ENCODE results near the gene NPW. TPM values are rescaled to one million over a fixed set of nuclear protein-coding genes. Genes with fewer than 3 reads are reported as not detected.
"Not testable (repeated sequence)": the region's sequence is repeated elsewhere in the genome, so short reads cannot be mapped to it uniquely, and the experiment has no call there.

Gene NPW
- total and polyA plus RNA-seq, 8 donors = 0.94 to 5.4 (median 2.7) TPM

- peak; percentile 1 for ATAC-seq
- Histone ChIP-seq H3K4me1 (peaks cover 35 to 58% of the 10 kb centered on the region in 2 donors), H3K27ac (peak overlapping the region; percentile 57 to 93), H3K36me3 (no peaks in the 10 kb centered on the region), H3K27me3 (no peaks in the 10 kb centered on the region), H3K4me3 (peak overlapping the region; percentile 68 to 98), H3K9me3 (no peaks in the 10 kb centered on the region)
- intact Hi-C loops (cut with DNase I) = no loop called here
- DNase-seq = peak in 1 of 4 donors; percentile 88
- no peak for TF ChIP-seq CTCF (IDR thresholded peaks at IDR 0.05)
Measured at GRCh38 chr16:2009164-2009711, 10.3 kb upstream of the NPW start.

- peak; percentile 97 for ATAC-seq
Measured at GRCh38 chr16:2009791-2010510, 9.6 kb upstream of the NPW start, which contains the start of gene ZNF598. Gene ZNF598, minus strand, starts transcription at chr16:2009821.

GRCh38 chr16:2011726-2012125 lies 7.9 kb upstream of the NPW start:
- H3K4me1 ChIP-seq = peaks cover 26 to 34% of the 10 kb centered on the region in 2 donors
- ATAC-seq; H3K36me3 ChIP-seq; DNase-seq; intact Hi-C loops (cut with DNase I); H3K9me3 ChIP-seq; H3K27ac ChIP-seq; H3K4me3 ChIP-seq; H3K27me3 ChIP-seq: not testable (repeated sequence)

More at GRCh38 chr16:2009791-2010510, 9.6 kb upstream of the NPW start, which contains the start of gene ZNF598:
- H3K9me3 ChIP-seq = no peaks in the 10 kb centered on the region
- peak; percentile 84 to 95 (median 88) for DNase-seq
- H3K4me1 ChIP-seq = peaks cover 33 to 51% of the 10 kb centered on the region in 2 donors
- H3K27ac ChIP-seq = peak within 1 kb of the TSS; percentile 83 to 93
- intact Hi-C loops (cut with DNase I) = no loop called here
- no peaks in the 10 kb centered on the region for H3K36me3 ChIP-seq
- no peak for TF ChIP-seq CTCF (IDR thresholded peaks at IDR 0.05)
- peak within 1 kb of the TSS; percentile 68 to 98 for H3K4me3 ChIP-seq
- H3K27me3 ChIP-seq = no peaks in the 10 kb centered on the region

GRCh38 chr16:2013527-2013926 lies 6.1 kb upstream of the NPW start:
- H3K27me3 ChIP-seq = peaks cover 0 to 17% of the 10 kb centered on the region in 2 donors
- ATAC-seq = no peak
- H3K27ac ChIP-seq = no peak overlapping the region
- H3K4me1 ChIP-seq = peaks cover 12 to 16% of the 10 kb centered on the region in 2 donors
- no peak for TF ChIP-seq CTCF (IDR thresholded peaks at IDR 0.05)
- no peaks in the 10 kb centered on the region for H3K9me3 ChIP-seq
- no peak overlapping the region for H3K4me3 ChIP-seq
- peak in 1 of 4 donors; percentile 64 for DNase-seq
- intact Hi-C loops (cut with DNase I) = no loop called here
- H3K36me3 ChIP-seq = no peaks in the 10 kb centered on the region

GRCh38 chr16:2015117-2015946 lies 4.3 kb upstream of the NPW start:
- TF ChIP-seq CTCF (IDR thresholded peaks at IDR 0.05) = no peak
- Histone ChIP-seq H3K27ac (no peak overlapping the region), H3K27me3 (peaks cover 13 to 35% of the 10 kb centered on the region in 2 donors), H3K4me1 (peaks cover 10 to 14% of the 10 kb centered on the region in 2 donors), H3K9me3 (no peaks in the 10 kb centered on the region), H3K4me3 (no peak overlapping the region), H3K36me3 (no peaks in the 10 kb centered on the region)
- DNase-seq (no peak), ATAC-seq (peak; percentile 55)
- intact Hi-C loops (cut with DNase I) = no loop called here

All from left lung (tissue), 10 donors.